Heart left ventricle (tissue), 16 donors: Measurements from ENCODE around the gene MEAK7. TPM values are rescaled to one million over a fixed set of nuclear protein-coding genes. Genes with fewer than 3 reads are reported as not detected.

Experiments used
- ATAC-seq, 4 donors: fragments of 200-7000 bp; cut with Tn5 transposase; one replicate each; pipeline ENCODE4 v1.9.1; 2020 to 2022; ENCODE audit warnings: moderate library complexity in 4 of 4, mild to moderate bottlenecking in 3 of 4, moderate number of reproducible peaks in 1 of 4
- DNase-seq, 5 donors: peaks; one replicate each; pipeline ENCODE4 v3.0.0-alpha.2; 2020
- H3K27ac ChIP-seq, 12 donors: fragments of 200-600 bp; sonication (generic) in 4 of 12; one replicate each; pipeline versions ENCODE4 v1.5.0 to v1.8.0; 2016 to 2022; ENCODE audit warnings: mild to moderate bottlenecking in 2 of 12
- H3K27me3 ChIP-seq, 9 donors: fragments of 200-600 bp; sonication (generic) in 2 of 9; one replicate each; pipeline versions ENCODE4 v1.5.1 to v1.8.0; 2016 to 2022; ENCODE audit warnings: mild to moderate bottlenecking in 3 of 9
- H3K36me3 ChIP-seq, 9 donors: fragments of 200-600 bp; sonication (generic) in 2 of 9; one replicate each; pipeline versions ENCODE4 v1.5.0 to v1.8.0; 2018 to 2022; ENCODE audit warnings: mild to moderate bottlenecking in 2 of 9
- H3K4me1 ChIP-seq, 12 donors: fragments of 200-600 bp; sonication (generic) in 4 of 12; one replicate each; pipeline versions ENCODE4 v1.5.0 to v1.8.0; 2016 to 2022; ENCODE audit warnings: mild to moderate bottlenecking in 3 of 12
- H3K4me3 ChIP-seq, 12 donors: fragments of 200-600 bp; sonication (generic) in 4 of 12; one replicate each; pipeline versions ENCODE4 v1.5.0 to v1.8.0; 2017 to 2022; ENCODE audit warnings: mild to moderate bottlenecking in 9 of 12, moderate library complexity in 4 of 12
- H3K9me3 ChIP-seq, 12 donors: fragments of 200-600 bp; sonication (generic) in 4 of 12; one replicate each; pipeline versions ENCODE4 v1.5.0 to v1.8.0; 2016 to 2022; ENCODE audit warnings: mild to moderate bottlenecking in 1 of 12
- POLR2A ChIP-seq, 2 donors: fragments of 450-650 bp; IDR thresholded peaks; one replicate each; pipeline ENCODE4 v1.6.1; 2017; ENCODE audit warnings: antibody characterized with exemption in 2 of 2, mild to moderate bottlenecking in 2 of 2, moderate library complexity in 2 of 2
- WGBS, 4 donors: extraction: QIAGEN DNeasy Blood & Tissue Kit in 2 of 4; methylation state at CpG; one replicate each; pipeline versions ENCODE4 v1.1.5 to v1.1.7; 2013 to 2018; 5-methylcytosine and 5-hydroxymethylcytosine counted together
- intact Hi-C, 10 donors: fragments of 100-400 bp; cut with DNase I; formaldehyde crosslinking; loops; one replicate each; pipeline versions ENCODE4 v1.11.1 to v1.14.2; 2022
- polyA plus RNA-seq, 2 donors: library from polyadenylated mRNA; stranded (reverse); fragments of 200-250 nt; gene quantifications; one replicate each; pipeline ENCODE4 v1.2.3, GENCODE V29; 2013
- total RNA-seq, 9 donors: library from RNA; depleted of rRNA in 2 of 9; stranded (reverse); fragments of >200 nt in 2 of 9; fragmentation: NEBNext Ultra II Directional in 3 of 9; extraction: Animal tissue kit (Norgen Biotek cat#: 25700) in 3 of 9; gene quantifications; one replicate each; pipeline versions ENCODE4 v1.1.0 to v1.2.4, GENCODE V29; 2016 to 2023
- TF ChIP-seq, protein P1 (sequence below), 12 donors: fragments of 200-600 bp; sonication (generic) in 4 of 12; IDR thresholded peaks; one replicate each; pipeline versions ENCODE4 v1.5.0 to v1.8.0; 2018 to 2022; ENCODE audit warnings: antibody characterized with exemption in 12 of 12, mild to moderate bottlenecking in 5 of 12
- donor health status: ischemic (EF 13 %, LVEDD 7.1; RV severe dilation, severe dysfunction).
- donor health status: healthy with polysubstance abuse.
- donor health status: DM: no; HTN: yes; CAD: no.
- donor health status: DM: no; HTN: no; CAD: no.
- donor health status: ischemic (EF 25% LVEDD 6.9; RV normal size, moderate dysfunction).
- donor health status: ischemic (EF 25% LVEDD 5.7; RV mildly dilated, moderate dysfunction).
- donor health status: healthy.
- donor health status: DM: yes; HTN: yes; CAD: no.
- donor health status: ischemic (EF 35%, LVEDD 5.7; RV mildly dilated, moderate dysfunction).
- donor health status: nonischemic (EF 11% LVEDD 7.7; RV severe dilation, severe dysfunction).
- donor health status: DM: yes; HTN: yes; CAD: no.
- donor health status: PGD.
- donor health status: ischemic (EF 29% LVEDD 5.4; RV normal size, mild dysfunction).
- donor health status: nonischemic (EF 23%, LVEDD 6.1; RV moderate dilation, normal function).

MEAK7 gene
- total and polyA plus RNA-seq, 11 donors: 2.2 to 13.2 (median 5.1) TPM

DNA sequence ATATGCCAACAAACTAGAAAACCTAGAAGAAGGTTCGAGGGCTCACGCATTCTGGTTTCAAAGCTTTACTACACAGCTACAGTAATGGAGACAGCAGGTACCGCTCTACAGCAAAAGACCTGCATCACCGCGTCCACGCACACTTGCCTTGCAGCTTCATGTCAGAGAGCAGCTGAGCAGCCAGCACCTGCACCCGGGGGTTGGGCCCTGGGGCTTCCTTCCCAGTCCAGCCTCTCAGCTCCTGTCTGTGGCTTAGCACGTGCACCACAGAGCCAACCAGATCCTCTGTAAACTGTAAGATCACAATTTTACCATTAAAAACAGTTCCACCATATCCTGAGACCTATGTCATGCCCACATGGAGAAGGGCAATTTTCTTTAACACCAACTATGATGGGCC is 15.3 kb downstream of the MEAK7 start:
- Histone ChIP-seq H3K4me3 (no peak overlapping the region), H3K9me3 (peaks cover 0 to 6% (median 0%) of the 10 kb centered on the region in 12 donors), H3K36me3 (peaks cover 0 to 81% (median 60%) of the 10 kb centered on the region in 9 donors), H3K27ac (no peak overlapping the region), H3K4me1 (peaks cover 0 to 8% (median 0%) of the 10 kb centered on the region in 12 donors), H3K27me3 (no peaks in the 10 kb centered on the region)
- ATAC-seq (no peak), DNase-seq (no peak)
- TF ChIP-seq POLR2A (IDR thresholded peaks at IDR 0.05): no peak
- TF ChIP-seq, protein P1, sequence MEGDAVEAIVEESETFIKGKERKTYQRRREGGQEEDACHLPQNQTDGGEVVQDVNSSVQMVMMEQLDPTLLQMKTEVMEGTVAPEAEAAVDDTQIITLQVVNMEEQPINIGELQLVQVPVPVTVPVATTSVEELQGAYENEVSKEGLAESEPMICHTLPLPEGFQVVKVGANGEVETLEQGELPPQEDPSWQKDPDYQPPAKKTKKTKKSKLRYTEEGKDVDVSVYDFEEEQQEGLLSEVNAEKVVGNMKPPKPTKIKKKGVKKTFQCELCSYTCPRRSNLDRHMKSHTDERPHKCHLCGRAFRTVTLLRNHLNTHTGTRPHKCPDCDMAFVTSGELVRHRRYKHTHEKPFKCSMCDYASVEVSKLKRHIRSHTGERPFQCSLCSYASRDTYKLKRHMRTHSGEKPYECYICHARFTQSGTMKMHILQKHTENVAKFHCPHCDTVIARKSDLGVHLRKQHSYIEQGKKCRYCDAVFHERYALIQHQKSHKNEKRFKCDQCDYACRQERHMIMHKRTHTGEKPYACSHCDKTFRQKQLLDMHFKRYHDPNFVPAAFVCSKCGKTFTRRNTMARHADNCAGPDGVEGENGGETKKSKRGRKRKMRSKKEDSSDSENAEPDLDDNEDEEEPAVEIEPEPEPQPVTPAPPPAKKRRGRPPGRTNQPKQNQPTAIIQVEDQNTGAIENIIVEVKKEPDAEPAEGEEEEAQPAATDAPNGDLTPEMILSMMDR (IDR thresholded peaks at IDR 0.05): no peak
- intact Hi-C loops: loop anchor here in 9 of 10 donors (5.0 to 10.0 kb wide), 8 partner anchors 294 to 664 kb away; partner anchors contain the start of genes NECAB2 (in 2 of the 9), OSGIN1 (in 2 of the 9), TAF1C (in 2 of the 9) and ADAD2 (in 1 of the 9)
- 87 to 94% (median 91%) methylated on average over 7 to 8 of the region's 8 CpGs for WGBS, 4 donors

DNA sequence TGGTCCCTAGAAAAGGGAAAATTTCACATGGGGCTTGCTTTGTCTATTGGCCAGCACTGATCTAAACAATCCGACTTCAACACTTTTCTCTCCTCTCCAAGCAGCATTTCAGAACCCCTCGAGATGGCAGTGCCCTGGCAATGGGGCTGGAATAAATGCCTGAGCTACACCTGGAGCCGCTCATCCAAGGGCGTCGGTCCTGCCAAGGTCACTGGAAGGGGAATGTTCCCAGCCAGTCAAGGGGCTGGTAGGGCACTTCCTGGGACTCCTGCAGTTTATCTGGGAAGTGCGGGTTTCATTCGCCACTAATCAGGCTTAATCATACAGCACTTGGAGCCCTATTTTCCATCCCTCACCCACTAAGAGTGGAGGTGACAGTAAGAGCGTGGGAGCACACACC is 17.1 kb downstream of the MEAK7 start:
- WGBS, 4 donors: 82 to 91% (median 83%) methylated on average over 8 of the region's 8 CpGs
- no peak for DNase-seq
- Histone ChIP-seq H3K36me3 (peaks cover 0 to 73% (median 54%) of the 10 kb centered on the region in 9 donors), H3K27me3 (no peaks in the 10 kb centered on the region), H3K27ac (no peak overlapping the region), H3K4me3 (no peak overlapping the region), H3K4me1 (peaks cover 0 to 8% (median 0%) of the 10 kb centered on the region in 12 donors), H3K9me3 (no peaks in the 10 kb centered on the region)
- ATAC-seq: no peak
- TF ChIP-seq POLR2A (IDR thresholded peaks at IDR 0.05): no peak
- TF ChIP-seq, protein P1 (IDR thresholded peaks at IDR 0.05): no peak
- intact Hi-C loops: loop anchor here in 9 of 10 donors (5.0 to 10.0 kb wide), 8 partner anchors 293 to 663 kb away; partner anchors contain the start of genes NECAB2 (in 2 of the 9), OSGIN1 (in 2 of the 9), TAF1C (in 2 of the 9) and ADAD2 (in 1 of the 9)

DNA sequence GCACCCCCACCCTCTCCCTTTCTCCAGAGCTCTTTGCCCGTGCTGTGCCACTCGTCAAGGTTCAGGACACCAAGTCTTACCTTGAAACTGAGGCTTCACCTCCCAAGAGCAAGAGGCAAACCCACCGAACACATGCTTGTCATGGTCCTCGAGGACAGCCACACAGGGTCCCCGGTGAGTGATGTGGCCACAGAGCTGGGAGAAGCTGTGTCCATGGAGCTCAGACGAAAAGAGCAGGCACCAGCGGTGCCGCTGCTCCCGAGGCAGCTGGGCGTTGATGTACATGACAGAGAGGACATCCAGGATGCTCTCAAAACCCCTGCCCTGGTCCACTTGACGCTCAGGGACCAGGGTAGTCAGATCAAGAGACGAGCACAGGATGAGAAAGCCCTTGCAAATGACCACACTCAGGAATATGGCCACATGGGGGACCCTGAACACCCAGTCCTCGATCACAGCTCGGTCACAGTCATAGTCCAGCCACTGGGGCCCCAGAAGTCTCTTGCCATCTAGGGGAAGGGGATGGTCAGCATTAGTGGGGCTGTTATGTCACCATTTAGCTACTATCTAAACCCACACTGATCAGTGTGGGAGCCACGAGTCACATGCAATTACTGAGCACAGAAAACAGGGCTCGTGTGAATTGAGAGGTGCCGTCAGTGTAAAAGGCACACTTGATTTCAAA is 17.8 kb downstream of the MEAK7 start:
- no peak overlapping the region for H3K4me3 ChIP-seq
- no peak overlapping the region for H3K27ac ChIP-seq
- H3K27me3 ChIP-seq: no peaks in the 10 kb centered on the region
- DNase-seq (no peak), ATAC-seq (no peak)
- peaks cover 0 to 70% (median 49%) of the 10 kb centered on the region in 9 donors for H3K36me3 ChIP-seq
- intact Hi-C loops: loop anchor here in 9 of 10 donors (5.0 to 10.0 kb wide), 8 partner anchors 292 to 662 kb away; partner anchors contain the start of genes NECAB2 (in 2 of the 9), OSGIN1 (in 2 of the 9), TAF1C (in 2 of the 9) and ADAD2 (in 1 of the 9)
- WGBS, 4 donors: 91 to 94% (median 92%) methylated on average over 15 to 17 of the region's 17 CpGs
- H3K4me1 ChIP-seq: peaks cover 0 to 8% (median 0%) of the 10 kb centered on the region in 12 donors
- no peak for TF ChIP-seq POLR2A (IDR thresholded peaks at IDR 0.05)
- TF ChIP-seq, protein P1 (IDR thresholded peaks at IDR 0.05): no peak
- H3K9me3 ChIP-seq: no peaks in the 10 kb centered on the region

DNA sequence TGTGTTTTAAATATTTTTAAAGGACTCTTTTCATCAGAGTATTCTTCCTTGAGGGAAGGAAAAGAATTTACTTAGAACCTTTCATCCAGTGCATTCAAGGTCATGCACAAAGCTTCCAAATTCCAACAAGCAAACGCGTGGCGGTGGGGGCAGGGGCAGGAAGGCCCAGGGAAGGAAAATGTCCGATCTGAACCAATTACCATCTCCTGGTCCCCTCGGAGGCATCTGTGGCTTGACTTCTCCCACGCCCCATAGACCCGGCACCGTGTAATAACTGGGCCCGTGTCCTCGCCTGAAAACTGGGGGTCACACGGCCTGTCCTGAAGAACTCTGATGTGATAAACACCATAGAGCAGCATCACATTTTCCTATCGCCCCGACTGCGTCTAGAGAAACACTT is 18.3 kb downstream of the MEAK7 start:
- ATAC-seq (no peak), DNase-seq (no peak)
- intact Hi-C loops: loop anchor here in 9 of 10 donors (5.0 to 10.0 kb wide), 8 partner anchors 291 to 661 kb away; partner anchors contain the start of genes NECAB2 (in 2 of the 9), OSGIN1 (in 2 of the 9), TAF1C (in 2 of the 9) and ADAD2 (in 1 of the 9)
- TF ChIP-seq, protein P1 (IDR thresholded peaks at IDR 0.05): no peak
- TF ChIP-seq POLR2A (IDR thresholded peaks at IDR 0.05): no peak
- peaks cover 0 to 8% (median 0%) of the 10 kb centered on the region in 12 donors for H3K4me1 ChIP-seq
- no peaks in the 10 kb centered on the region for H3K9me3 ChIP-seq
- no peaks in the 10 kb centered on the region for H3K27me3 ChIP-seq
- 85 to 91% (median 87%) methylated on average over 14 of the region's 14 CpGs for WGBS, 4 donors
- no peak overlapping the region for H3K27ac ChIP-seq
- no peak overlapping the region for H3K4me3 ChIP-seq
- H3K36me3 ChIP-seq: peaks cover 0 to 71% (median 49%) of the 10 kb centered on the region in 9 donors
